BJ (cell line): ENCODE data around the gene IMPDH1. TPM values are rescaled to one million over a fixed set of nuclear protein-coding genes. Genes with fewer than 3 reads are reported as not detected.
A peak's percentile ranks its signal among the peaks of the same experiment; 100 is the strongest.

ENCODE experiments used
- CTCF ChIA-PET: fragments of 350-600 bp; formaldehyde crosslinking; extraction: SDS; loops from one replicate; lab custom pipeline; 2021; ENCODE audit warnings: antibody characterized with exemption, inconsistent platforms; lab: Yijun Ruan, JAX
- POLR2A ChIA-PET: fragments of 300-600 bp; sonication (Branson Sonifier 250); formaldehyde crosslinking; extraction: SDS; loops from one replicate; lab custom pipeline; 2021; ENCODE audit warnings: antibody characterized with exemption; lab: Charles Lee
- DNase-seq: peaks from one replicate; pipeline ENCODE4 v3.0.0-alpha.2; 2011; ENCODE audit warnings: low read depth
- H3K27me3 ChIP-seq: 2 replicates; pipeline ENCODE4 v1.6.0; 2011; ENCODE audit warnings: low read length; ENCODE audit not compliant: control insufficient read depth, insufficient read depth
- H3K36me3 ChIP-seq: 2 replicates; pipeline ENCODE4 v1.5.1; 2011; ENCODE audit warnings: low read length; ENCODE audit not compliant: control insufficient read depth, insufficient read depth
- H3K4me3 ChIP-seq: 2 replicates; pipeline ENCODE4 v1.5.1; 2011; ENCODE audit warnings: low read depth, mild to moderate bottlenecking, control low read depth, low read length
- polyA plus RNA-seq: library from polyadenylated mRNA; depleted of rRNA; stranded (reverse); fragments of >200 nt; gene quantifications from 2 replicates; pipeline ENCODE4 v1.2.3, GENCODE V29; 2011
- TF ChIP-seq, protein P1 (sequence below): IDR thresholded peaks from 2 replicates; pipeline ENCODE4 v1.5.1; 2011; ENCODE audit warnings: low read depth, mild to moderate bottlenecking, control low read depth, inconsistent platforms, low read length, moderate library complexity; ENCODE audit not compliant: insufficient read depth

Gene IMPDH1
- polyA plus RNA-seq, 1 experiment: 84.5 TPM

DNA sequence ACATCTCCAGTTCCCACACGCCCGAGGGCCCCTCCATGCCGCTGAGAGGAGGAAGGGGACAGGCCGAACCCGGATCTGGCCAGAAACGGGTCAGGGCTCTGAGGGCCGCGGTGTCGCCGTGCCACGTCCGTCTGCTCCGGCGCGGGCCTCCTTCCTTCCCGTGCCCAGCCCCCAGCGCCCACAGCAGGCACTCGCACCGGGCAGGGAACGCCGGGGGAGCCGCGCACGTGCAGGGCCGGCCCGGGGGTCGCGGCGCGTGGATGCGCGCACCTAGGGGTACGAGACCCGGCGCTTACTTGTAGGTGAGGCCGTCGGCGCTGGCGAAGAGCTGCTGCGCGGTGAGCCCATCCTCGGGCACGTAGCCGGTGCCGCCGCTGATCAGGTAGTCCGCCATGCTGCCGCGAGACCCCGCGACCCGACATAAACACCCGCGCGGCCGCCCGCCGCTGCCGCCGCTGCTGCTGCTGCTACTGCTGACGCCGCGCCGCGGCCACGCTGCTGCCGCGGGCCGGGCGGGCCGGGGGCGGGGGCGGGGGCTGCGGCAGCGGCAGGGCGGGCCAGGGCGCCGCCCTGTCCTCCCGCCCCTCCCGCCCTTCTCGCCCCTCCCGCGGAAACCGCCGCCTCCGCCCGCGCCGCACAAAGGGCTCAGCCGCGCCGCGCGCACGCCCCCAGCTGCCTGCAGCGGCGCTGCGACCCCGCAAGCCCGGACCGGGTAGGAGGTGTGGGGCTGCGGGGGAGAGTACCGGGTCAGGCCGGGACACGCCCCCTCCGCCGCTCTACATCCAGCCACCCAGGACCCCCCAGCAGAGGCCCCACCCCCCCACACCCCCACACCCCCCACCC lies 4.1 kb downstream of the IMPDH1 start:
- TF ChIP-seq, protein P1, sequence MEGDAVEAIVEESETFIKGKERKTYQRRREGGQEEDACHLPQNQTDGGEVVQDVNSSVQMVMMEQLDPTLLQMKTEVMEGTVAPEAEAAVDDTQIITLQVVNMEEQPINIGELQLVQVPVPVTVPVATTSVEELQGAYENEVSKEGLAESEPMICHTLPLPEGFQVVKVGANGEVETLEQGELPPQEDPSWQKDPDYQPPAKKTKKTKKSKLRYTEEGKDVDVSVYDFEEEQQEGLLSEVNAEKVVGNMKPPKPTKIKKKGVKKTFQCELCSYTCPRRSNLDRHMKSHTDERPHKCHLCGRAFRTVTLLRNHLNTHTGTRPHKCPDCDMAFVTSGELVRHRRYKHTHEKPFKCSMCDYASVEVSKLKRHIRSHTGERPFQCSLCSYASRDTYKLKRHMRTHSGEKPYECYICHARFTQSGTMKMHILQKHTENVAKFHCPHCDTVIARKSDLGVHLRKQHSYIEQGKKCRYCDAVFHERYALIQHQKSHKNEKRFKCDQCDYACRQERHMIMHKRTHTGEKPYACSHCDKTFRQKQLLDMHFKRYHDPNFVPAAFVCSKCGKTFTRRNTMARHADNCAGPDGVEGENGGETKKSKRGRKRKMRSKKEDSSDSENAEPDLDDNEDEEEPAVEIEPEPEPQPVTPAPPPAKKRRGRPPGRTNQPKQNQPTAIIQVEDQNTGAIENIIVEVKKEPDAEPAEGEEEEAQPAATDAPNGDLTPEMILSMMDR: no peak
- CTCF ChIA-PET: interaction anchor here (0.7 to 12.2 kb wide), 8 partner anchors 12 to 58 kb away, joined by 3 to 197 read pairs (median 4); no protein-coding TSS in a partner anchor
- POLR2A ChIA-PET: no interaction called here
- H3K27me3 ChIP-seq: no peaks in the 10 kb centered on the region
- peaks cover 5% of the 10 kb centered on the region for H3K36me3 ChIP-seq
- no peak for DNase-seq
- H3K4me3 ChIP-seq: peak overlapping the region; percentile 82

DNA sequence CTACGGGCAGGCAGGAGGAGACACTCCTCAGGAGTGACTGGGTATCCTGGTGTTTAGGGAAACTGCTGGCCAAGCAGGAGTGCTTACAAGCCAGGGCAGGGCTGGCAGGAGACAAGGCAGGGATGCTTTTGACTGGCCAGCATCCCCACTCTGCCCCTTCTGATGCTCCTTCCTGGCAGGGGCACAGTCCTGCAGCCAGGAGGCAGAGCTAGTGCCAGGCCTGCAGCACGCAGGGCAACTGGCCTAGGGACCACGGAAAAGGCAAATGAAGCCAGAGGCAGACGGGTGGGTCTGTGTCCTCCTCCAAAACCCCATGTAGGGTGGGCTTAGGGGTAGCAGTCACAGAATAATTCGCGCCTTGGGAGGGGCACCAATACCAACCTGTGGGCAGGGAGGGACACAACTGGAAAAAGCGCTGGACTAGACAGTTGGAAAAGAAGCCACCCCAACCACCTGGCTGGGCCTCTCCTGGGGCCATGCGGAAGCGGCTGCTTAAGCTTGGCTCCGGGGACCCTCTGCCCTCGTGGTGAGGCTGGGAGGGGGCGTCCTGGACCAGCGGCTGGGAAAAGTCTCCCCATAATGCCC lies 4.8 kb downstream of the IMPDH1 start:
- TF ChIP-seq, protein P1: peak; percentile 59
- peaks cover 11% of the 10 kb centered on the region for H3K36me3 ChIP-seq
- CTCF ChIA-PET: interaction anchor here (0.7 to 12.2 kb wide), 9 partner anchors 12 to 57 kb away, joined by 3 to 197 read pairs (median 3); no protein-coding TSS in a partner anchor
- no peaks in the 10 kb centered on the region for H3K27me3 ChIP-seq
- POLR2A ChIA-PET: no interaction called here
- peak overlapping the region; percentile 82 for H3K4me3 ChIP-seq
- no peak for DNase-seq

DNA sequence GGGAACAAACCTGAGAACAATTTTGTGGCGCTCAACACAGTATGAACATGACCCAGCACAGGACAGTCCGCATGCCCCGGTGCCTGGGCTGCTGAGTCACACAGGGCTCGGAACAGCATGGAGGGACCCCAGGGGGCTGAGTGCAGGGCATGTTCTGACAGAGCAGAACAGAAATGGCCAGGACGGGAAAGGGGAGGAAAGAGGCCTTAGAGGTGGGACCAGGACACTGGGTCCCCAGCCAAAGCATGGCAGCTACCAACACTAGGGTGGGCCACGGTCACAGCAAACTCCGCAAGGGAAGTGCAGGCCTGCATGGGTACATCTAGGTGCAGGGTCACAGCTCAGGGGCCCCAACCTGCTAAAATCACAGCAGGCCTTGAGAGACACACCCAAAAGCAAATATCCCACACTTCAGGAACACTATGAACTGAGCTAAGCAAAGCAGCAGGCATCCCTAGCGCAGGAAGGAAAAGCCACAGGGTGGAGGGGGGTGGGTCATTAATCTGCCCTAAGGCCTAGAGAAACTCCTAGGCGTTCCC lies 5.6 kb downstream of the IMPDH1 start:
- TF ChIP-seq, protein P1: no peak
- H3K27me3 ChIP-seq: no peaks in the 10 kb centered on the region
- H3K4me3 ChIP-seq: peak overlapping the region; percentile 82
- DNase-seq: no peak
- CTCF ChIA-PET: interaction anchor here (0.9 to 12.2 kb wide), 10 partner anchors 11 to 57 kb away, joined by 3 to 197 read pairs (median 4); no protein-coding TSS in a partner anchor
- POLR2A ChIA-PET: no interaction called here
- peaks cover 15% of the 10 kb centered on the region for H3K36me3 ChIP-seq

DNA sequence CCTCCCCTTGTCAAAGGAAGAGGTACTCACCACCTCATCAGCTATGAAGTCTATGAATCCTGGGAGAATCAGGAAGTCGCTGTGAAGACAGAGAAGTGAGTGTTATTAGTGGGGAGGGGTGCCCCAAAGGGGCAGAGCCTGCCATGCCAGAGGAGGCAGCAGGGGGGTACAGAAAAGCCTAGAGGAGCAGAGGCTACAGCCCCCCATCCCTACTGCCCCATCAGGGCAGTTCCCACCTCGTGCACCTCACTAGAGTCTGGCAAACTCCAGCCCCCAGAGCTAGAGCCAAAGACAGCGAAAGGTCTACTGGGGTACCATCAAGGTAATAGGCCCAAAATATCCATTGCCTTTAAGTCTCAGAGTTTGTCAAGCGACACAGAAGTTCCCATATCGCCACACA lies 6.1 kb downstream of the IMPDH1 start:
- H3K4me3 ChIP-seq: no peak overlapping the region
- peaks cover 15% of the 10 kb centered on the region for H3K36me3 ChIP-seq
- POLR2A ChIA-PET: no interaction called here
- CTCF ChIA-PET: interaction anchor here (1.0 to 12.2 kb wide), 8 partner anchors 11 to 58 kb away, joined by 3 to 197 read pairs (median 5); no protein-coding TSS in a partner anchor
- H3K27me3 ChIP-seq: no peaks in the 10 kb centered on the region
- TF ChIP-seq, protein P1: no peak
- DNase-seq: no peak

DNA sequence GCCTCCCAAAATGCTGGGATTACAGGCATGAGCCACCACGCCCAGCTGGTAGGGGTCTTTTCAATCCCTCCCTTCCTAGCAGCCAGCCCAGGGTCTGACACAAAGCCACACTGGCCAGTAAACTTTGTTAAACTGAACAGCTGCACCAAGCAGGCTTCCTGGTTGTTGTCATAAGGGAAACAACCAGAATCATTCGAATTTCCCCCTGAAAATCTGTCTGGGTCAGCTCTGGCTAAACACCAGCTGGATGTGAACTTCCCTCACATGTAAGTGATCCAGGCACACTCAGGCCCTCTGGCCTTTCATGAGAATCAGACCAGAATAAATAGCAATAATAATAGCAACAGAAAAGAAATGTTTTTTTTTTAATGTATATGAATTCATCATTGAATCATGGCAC lies 7.4 kb downstream of the IMPDH1 start:
- ChIA-PET CTCF (interaction anchor here (0.6 to 12.2 kb wide), 6 partner anchors 15 to 684 kb away, joined by 3 to 197 read pairs (median 6); no protein-coding TSS in a partner anchor), POLR2A (no interaction called here)
- H3K4me3 ChIP-seq: no peak overlapping the region
- DNase-seq: no peak
- H3K36me3 ChIP-seq: peaks cover 23% of the 10 kb centered on the region
- no peaks in the 10 kb centered on the region for H3K27me3 ChIP-seq
- TF ChIP-seq, protein P1: no peak
